Measurements from ENCODE around the gene FBLN1. TPM values are rescaled to one million over a fixed set of nuclear protein-coding genes. Genes with fewer than 3 reads are reported as not detected.

FBLN1 gene
- total RNA-seq, 2 donors from 2014 or later = 226 to 305 TPM

DNA sequence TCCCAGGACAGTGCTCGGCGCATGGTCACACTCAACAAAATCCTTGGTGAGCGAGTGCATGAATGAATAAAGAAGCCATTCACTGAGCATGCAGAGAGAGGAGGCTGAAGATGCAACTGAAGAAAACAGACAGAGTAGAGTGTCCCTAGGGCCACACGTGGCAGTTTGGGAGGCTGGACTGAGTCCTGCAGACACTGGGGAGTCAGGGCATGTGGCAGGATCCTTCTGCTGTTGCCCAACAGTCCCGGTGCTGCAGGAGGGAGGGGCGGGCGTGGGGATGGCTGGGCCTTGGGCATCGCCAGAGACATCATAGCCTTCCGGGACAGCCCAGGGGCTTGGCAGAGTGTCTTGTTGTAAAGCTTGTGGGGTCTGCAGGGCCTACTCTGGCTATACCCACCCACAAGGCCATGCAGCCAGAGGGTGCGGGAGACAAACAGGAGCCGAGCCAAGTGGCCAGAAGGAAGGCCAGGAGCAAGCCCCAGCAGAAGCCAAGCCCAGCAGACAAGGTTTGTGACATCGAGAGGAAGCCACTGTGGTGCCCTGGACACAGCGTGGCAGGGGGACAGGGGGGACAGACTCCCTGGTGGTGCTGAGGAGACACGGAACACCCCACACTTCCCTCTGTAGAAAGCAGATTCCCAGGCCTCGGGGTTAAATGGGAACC lies 26.7 kb upstream of the FBLN1 start:
- Mint-ChIP-seq H3K9me3 (peaks cover 3% of the 10 kb centered on the region), H3K27ac (no peak overlapping the region), H3K4me1 (peaks cover 7% of the 10 kb centered on the region), H3K27me3 (ENCODE audit: insufficient read depth) (no peaks in the 10 kb centered on the region), H3K4me3 (no peak overlapping the region), H3K36me3 (ENCODE audit: low read depth) (no peaks in the 10 kb centered on the region)
- Histone ChIP-seq H3K9me3 (ENCODE audit: control insufficient read depth, low read length) (peaks cover 13% of the 10 kb centered on the region), H3K27ac (ENCODE audit: low read depth, low read length) (no peak overlapping the region), H3K27me3 (ENCODE audit: control insufficient read depth, insufficient read depth, low read length, poor library complexity, severe bottlenecking) (no peaks in the 10 kb centered on the region), H3K4me1 (ENCODE audit: control insufficient read depth, insufficient read depth, low read length) (peaks cover 3% of the 10 kb centered on the region), H3K4me3 (ENCODE audit: low read length) (no peak overlapping the region), H3K36me3 (ENCODE audit: control insufficient read depth, insufficient read depth, low read length) (no peaks in the 10 kb centered on the region), H3K9ac (ENCODE audit: extremely low read depth, low read length, poor library complexity, severe bottlenecking) (no peak overlapping the region)
- TF ChIP-seq, protein P1, sequence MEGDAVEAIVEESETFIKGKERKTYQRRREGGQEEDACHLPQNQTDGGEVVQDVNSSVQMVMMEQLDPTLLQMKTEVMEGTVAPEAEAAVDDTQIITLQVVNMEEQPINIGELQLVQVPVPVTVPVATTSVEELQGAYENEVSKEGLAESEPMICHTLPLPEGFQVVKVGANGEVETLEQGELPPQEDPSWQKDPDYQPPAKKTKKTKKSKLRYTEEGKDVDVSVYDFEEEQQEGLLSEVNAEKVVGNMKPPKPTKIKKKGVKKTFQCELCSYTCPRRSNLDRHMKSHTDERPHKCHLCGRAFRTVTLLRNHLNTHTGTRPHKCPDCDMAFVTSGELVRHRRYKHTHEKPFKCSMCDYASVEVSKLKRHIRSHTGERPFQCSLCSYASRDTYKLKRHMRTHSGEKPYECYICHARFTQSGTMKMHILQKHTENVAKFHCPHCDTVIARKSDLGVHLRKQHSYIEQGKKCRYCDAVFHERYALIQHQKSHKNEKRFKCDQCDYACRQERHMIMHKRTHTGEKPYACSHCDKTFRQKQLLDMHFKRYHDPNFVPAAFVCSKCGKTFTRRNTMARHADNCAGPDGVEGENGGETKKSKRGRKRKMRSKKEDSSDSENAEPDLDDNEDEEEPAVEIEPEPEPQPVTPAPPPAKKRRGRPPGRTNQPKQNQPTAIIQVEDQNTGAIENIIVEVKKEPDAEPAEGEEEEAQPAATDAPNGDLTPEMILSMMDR (conservative IDR thresholded peaks at IDR 0.05) = no peak
- DNase-seq = no peak
- 91 to 95% methylated on average over 11 to 15 of the region's 15 CpGs for WGBS, 2 experiments (ENCODE audit: insufficient coverage in 1 of 2, insufficient read length in 1 of 2)

DNA sequence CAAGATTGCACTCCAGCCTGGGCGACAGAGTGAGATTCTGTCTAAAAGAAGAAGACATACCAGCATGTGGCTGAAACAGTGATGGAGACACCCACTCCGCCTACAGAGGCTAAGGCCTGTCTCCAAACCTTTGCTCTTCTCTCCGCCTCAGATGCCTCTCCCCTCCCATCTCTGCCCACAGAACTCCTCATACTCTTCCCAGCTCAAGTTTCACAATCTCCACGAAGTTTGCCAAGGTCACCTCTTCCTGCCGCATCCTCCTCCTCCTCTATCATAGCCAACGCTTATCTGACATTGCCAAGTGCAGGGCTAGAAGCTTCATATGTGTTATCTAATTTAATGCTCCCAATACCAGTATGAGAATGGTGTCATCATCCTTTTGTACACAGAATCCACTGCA lies 25.9 kb upstream of the FBLN1 start:
- H3K9me3 Mint-ChIP-seq = peaks cover 4% of the 10 kb centered on the region
- no peak overlapping the region for H3K27ac ChIP-seq (ENCODE audit: low read depth, low read length)
- TF ChIP-seq, protein P1 (conservative IDR thresholded peaks at IDR 0.05) = no peak

DNA sequence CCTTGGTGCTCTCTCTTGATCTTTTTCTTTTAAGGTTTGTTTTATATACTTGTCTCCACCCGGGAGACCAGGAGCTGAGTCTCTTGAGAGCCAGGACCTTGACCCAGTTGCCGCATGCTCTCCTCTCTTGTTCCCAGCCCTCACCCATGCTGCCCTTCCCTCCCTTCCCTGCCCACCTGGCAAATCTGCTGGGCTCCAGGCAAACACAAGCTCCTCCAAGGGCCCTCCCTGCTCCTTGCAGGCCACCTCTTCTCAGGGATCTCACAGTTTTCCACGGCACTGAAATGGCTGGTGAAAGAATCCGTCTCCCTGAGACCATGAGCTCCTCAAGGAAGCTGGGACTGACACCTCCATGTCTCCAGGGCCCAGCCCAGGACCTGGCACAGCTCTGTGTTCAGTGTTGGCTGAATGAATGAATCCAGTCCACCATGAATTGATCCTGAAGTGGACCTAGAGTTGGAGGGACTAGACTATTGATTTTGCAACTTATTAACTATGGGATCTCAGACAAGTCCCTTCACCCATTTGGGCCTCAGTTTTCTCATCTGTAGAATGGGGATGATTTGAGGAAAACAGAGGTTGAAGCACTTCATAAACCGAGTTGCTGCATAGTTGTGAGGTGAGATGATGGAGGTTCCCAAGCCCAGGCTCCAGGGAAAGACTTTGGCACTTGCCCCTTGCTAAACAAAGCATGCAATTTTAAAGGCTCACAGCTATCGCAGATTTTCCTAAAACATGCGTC lies 25.1 kb upstream of the FBLN1 start:
- Mint-ChIP-seq H3K27me3 (ENCODE audit: insufficient read depth) (no peaks in the 10 kb centered on the region), H3K27ac (no peak overlapping the region), H3K9me3 (peaks cover 8% of the 10 kb centered on the region), H3K4me1 (peaks cover 7% of the 10 kb centered on the region), H3K36me3 (ENCODE audit: low read depth) (no peaks in the 10 kb centered on the region), H3K4me3 (no peak overlapping the region)
- Histone ChIP-seq H3K27ac (ENCODE audit: low read depth, low read length) (no peak overlapping the region), H3K4me3 (ENCODE audit: low read length) (no peak overlapping the region), H3K27me3 (ENCODE audit: control insufficient read depth, insufficient read depth, low read length, poor library complexity, severe bottlenecking) (no peaks in the 10 kb centered on the region), H3K9me3 (ENCODE audit: control insufficient read depth, low read length) (peaks cover 11% of the 10 kb centered on the region), H3K4me1 (ENCODE audit: control insufficient read depth, insufficient read depth, low read length) (peaks cover 3% of the 10 kb centered on the region), H3K36me3 (ENCODE audit: control insufficient read depth, insufficient read depth, low read length) (no peaks in the 10 kb centered on the region), H3K9ac (ENCODE audit: extremely low read depth, low read length, poor library complexity, severe bottlenecking) (no peak overlapping the region)
- TF ChIP-seq, protein P1 (conservative IDR thresholded peaks at IDR 0.05) = no peak
- WGBS, 2 experiments (ENCODE audit: insufficient coverage in 1 of 2, insufficient read length in 1 of 2) = 94 to 98% methylated on average over 5 to 7 of the region's 7 CpGs
- DNase-seq = no peak

More for the DNA sequence above, 25.9 kb upstream of the FBLN1 start:
- Mint-ChIP-seq H3K27ac (no peak overlapping the region), H3K36me3 (ENCODE audit: low read depth) (no peaks in the 10 kb centered on the region), H3K4me1 (peaks cover 7% of the 10 kb centered on the region), H3K27me3 (ENCODE audit: insufficient read depth) (no peaks in the 10 kb centered on the region), H3K4me3 (no peak overlapping the region)
- H3K9me3 ChIP-seq (ENCODE audit: control insufficient read depth, low read length) = peaks cover 11% of the 10 kb centered on the region
- H3K9ac ChIP-seq (ENCODE audit: extremely low read depth, low read length, poor library complexity, severe bottlenecking) = no peak overlapping the region
- H3K4me1 ChIP-seq (ENCODE audit: control insufficient read depth, insufficient read depth, low read length) = peaks cover 3% of the 10 kb centered on the region
- no peak for DNase-seq
- WGBS, 2 experiments (ENCODE audit: insufficient coverage in 1 of 2, insufficient read length in 1 of 2) = 88 to 94% methylated on average over 4 to 6 of the region's 6 CpGs
- no peaks in the 10 kb centered on the region for H3K27me3 ChIP-seq (ENCODE audit: control insufficient read depth, insufficient read depth, low read length, poor library complexity, severe bottlenecking)
- H3K36me3 ChIP-seq (ENCODE audit: control insufficient read depth, insufficient read depth, low read length) = no peaks in the 10 kb centered on the region
- no peak overlapping the region for H3K4me3 ChIP-seq (ENCODE audit: low read length)

Measured in endodermal cell (in vitro differentiated cells).